Dendritic cell treated with granulocyte-macrophage colony-stimulating factor and Interleukin-4, amounts not matched to agents 40 ng/mL and 50 ng/mL, for 4 days (primary cell): ENCODE measurements around the gene TCL1B.

Experiments
- H3K27ac Mint-ChIP-seq: one replicate; pipeline ENCODE4 v1.8.0; 2022; ENCODE audit warnings: mild to moderate bottlenecking, mixed read lengths
- H3K27me3 Mint-ChIP-seq: one replicate; pipeline ENCODE4 v1.8.0; 2022; ENCODE audit warnings: mild to moderate bottlenecking, mixed read lengths
- H3K36me3 Mint-ChIP-seq: one replicate; pipeline ENCODE4 v1.8.0; 2022; ENCODE audit warnings: low read depth, mixed read lengths
- H3K4me1 Mint-ChIP-seq: one replicate; pipeline ENCODE4 v1.8.0; 2022; ENCODE audit warnings: low read depth, mixed read lengths
- H3K4me3 Mint-ChIP-seq: one replicate; pipeline ENCODE4 v1.8.0; 2022; ENCODE audit warnings: mild to moderate bottlenecking, moderate library complexity, mixed read lengths
- H3K9me3 Mint-ChIP-seq: one replicate; pipeline ENCODE4 v1.8.0; 2022; ENCODE audit warnings: mixed read lengths
- intact Hi-C: fragments of 100-400 bp; cut with micrococcal nuclease; formaldehyde crosslinking; loops from one replicate; pipeline ENCODE4 v1.15.0; 2022

Gene TCL1B

GRCh38 chr14:95700221-95700976 lies 14.2 kb downstream of the TCL1B start:
- intact Hi-C loops: no loop called here
- H3K4me1 Mint-ChIP-seq: no peaks in the 10 kb centered on the region
- peaks cover 11% of the 10 kb centered on the region for H3K27me3 Mint-ChIP-seq
- H3K36me3 Mint-ChIP-seq: no peaks in the 10 kb centered on the region
- H3K9me3 Mint-ChIP-seq: no peaks in the 10 kb centered on the region
- no peak overlapping the region for H3K27ac Mint-ChIP-seq
- no peak overlapping the region for H3K4me3 Mint-ChIP-seq

GRCh38 chr14:95701846-95702221 lies 15.6 kb downstream of the TCL1B start:
- Mint-ChIP-seq H3K4me3 (no peak overlapping the region), H3K4me1 (no peaks in the 10 kb centered on the region), H3K27me3 (peaks cover 13% of the 10 kb centered on the region), H3K27ac (no peak overlapping the region), H3K36me3 (no peaks in the 10 kb centered on the region), H3K9me3 (no peaks in the 10 kb centered on the region)
- intact Hi-C loops: no loop called here

- H3K27me3 Mint-ChIP-seq: peaks cover 12% of the 10 kb centered on the region
- H3K4me1 Mint-ChIP-seq: no peaks in the 10 kb centered on the region
- no peak overlapping the region for H3K27ac Mint-ChIP-seq
- H3K9me3 Mint-ChIP-seq: no peaks in the 10 kb centered on the region
- intact Hi-C loops: no loop called here
- H3K4me3 Mint-ChIP-seq: no peak overlapping the region
- H3K36me3 Mint-ChIP-seq: no peaks in the 10 kb centered on the region
These were observed 17.1 kb downstream of the TCL1B start for GRCh38 chr14:95703341-95703740.

- Mint-ChIP-seq H3K9me3 (no peaks in the 10 kb centered on the region), H3K4me1 (no peaks in the 10 kb centered on the region), H3K27ac (no peak overlapping the region), H3K27me3 (peaks cover 12% of the 10 kb centered on the region), H3K36me3 (no peaks in the 10 kb centered on the region), H3K4me3 (no peak overlapping the region)
- intact Hi-C loops: no loop called here
These were observed 17.6 kb downstream of the TCL1B start for GRCh38 chr14:95703805-95704204.

- no peaks in the 10 kb centered on the region for H3K36me3 Mint-ChIP-seq
- intact Hi-C loops: no loop called here
- no peaks in the 10 kb centered on the region for H3K9me3 Mint-ChIP-seq
- no peak overlapping the region for H3K4me3 Mint-ChIP-seq
- no peaks in the 10 kb centered on the region for H3K4me1 Mint-ChIP-seq
- peaks cover 9% of the 10 kb centered on the region for H3K27me3 Mint-ChIP-seq
- no peak overlapping the region for H3K27ac Mint-ChIP-seq
These were observed 19.3 kb downstream of the TCL1B start for GRCh38 chr14:95705518-95705917.

- H3K4me1 Mint-ChIP-seq: no peaks in the 10 kb centered on the region
These were observed 21.1 kb downstream of the TCL1B start for GRCh38 chr14:95707327-95707726.

GRCh38 chr14:95710106-95710505 lies 23.9 kb downstream of the TCL1B start:
- H3K9me3 Mint-ChIP-seq: no peaks in the 10 kb centered on the region
- peaks cover 30% of the 10 kb centered on the region for H3K27me3 Mint-ChIP-seq
- no peak overlapping the region for H3K27ac Mint-ChIP-seq
- H3K4me1 Mint-ChIP-seq: no peaks in the 10 kb centered on the region
- no peak overlapping the region for H3K4me3 Mint-ChIP-seq
- intact Hi-C loops: no loop called here
- H3K36me3 Mint-ChIP-seq: no peaks in the 10 kb centered on the region

More at GRCh38 chr14:95707327-95707726, 21.1 kb downstream of the TCL1B start:
- Mint-ChIP-seq H3K27ac (no peak overlapping the region), H3K9me3 (no peaks in the 10 kb centered on the region), H3K4me3 (no peak overlapping the region), H3K36me3 (no peaks in the 10 kb centered on the region), H3K27me3 (peaks cover 13% of the 10 kb centered on the region)
- intact Hi-C loops: no loop called here

- no peak overlapping the region for H3K4me3 Mint-ChIP-seq
- H3K9me3 Mint-ChIP-seq: no peaks in the 10 kb centered on the region
- peaks cover 34% of the 10 kb centered on the region for H3K27me3 Mint-ChIP-seq
- H3K4me1 Mint-ChIP-seq: no peaks in the 10 kb centered on the region
- H3K36me3 Mint-ChIP-seq: no peaks in the 10 kb centered on the region
- intact Hi-C loops: no loop called here
- H3K27ac Mint-ChIP-seq: no peak overlapping the region
These were observed 25.4 kb downstream of the TCL1B start for GRCh38 chr14:95711476-95712176.

- intact Hi-C loops: no loop called here
- Mint-ChIP-seq H3K27me3 (peaks cover 34% of the 10 kb centered on the region), H3K4me1 (no peaks in the 10 kb centered on the region), H3K36me3 (no peaks in the 10 kb centered on the region), H3K27ac (no peak overlapping the region), H3K9me3 (no peaks in the 10 kb centered on the region), H3K4me3 (no peak overlapping the region)
These were observed 26.2 kb downstream of the TCL1B start for GRCh38 chr14:95712398-95712797.

GRCh38 chr14:95713596-95714371 lies 27.6 kb downstream of the TCL1B start, which contains the start of gene TCL1A:
TSS of gene TCL1A (minus strand) at chr14:95714125. CDS start at chr14:95714066, 59 bp downstream.
- intact Hi-C loops: no loop called here
- H3K9me3 Mint-ChIP-seq: no peaks in the 10 kb centered on the region
- no peak within 1 kb of the TSS for H3K27ac Mint-ChIP-seq
- H3K4me3 Mint-ChIP-seq: no peak within 1 kb of the TSS
- H3K36me3 Mint-ChIP-seq: no peaks in the 10 kb centered on the region
- peaks cover 33% of the 10 kb centered on the region for H3K27me3 Mint-ChIP-seq
- H3K4me1 Mint-ChIP-seq: no peaks in the 10 kb centered on the region

GRCh38 chr14:95722525-95723190 lies 36.4 kb downstream of the TCL1B start:
- Mint-ChIP-seq H3K4me1 (no peaks in the 10 kb centered on the region), H3K27ac (no peak overlapping the region), H3K9me3 (no peaks in the 10 kb centered on the region), H3K27me3 (peaks cover 6% of the 10 kb centered on the region), H3K36me3 (no peaks in the 10 kb centered on the region), H3K4me3 (no peak overlapping the region)
- intact Hi-C loops: no loop called here

GRCh38 chr14:95725685-95726336 lies 39.6 kb downstream of the TCL1B start:
- Mint-ChIP-seq H3K27me3 (peaks cover 2% of the 10 kb centered on the region), H3K36me3 (no peaks in the 10 kb centered on the region), H3K4me1 (no peaks in the 10 kb centered on the region), H3K4me3 (no peak overlapping the region), H3K27ac (no peak overlapping the region), H3K9me3 (no peaks in the 10 kb centered on the region)
- intact Hi-C loops: no loop called here

- Mint-ChIP-seq H3K9me3 (no peaks in the 10 kb centered on the region), H3K36me3 (no peaks in the 10 kb centered on the region), H3K27me3 (peaks cover 2% of the 10 kb centered on the region), H3K4me3 (no peak overlapping the region), H3K4me1 (no peaks in the 10 kb centered on the region), H3K27ac (no peak overlapping the region)
- intact Hi-C loops: no loop called here
These were observed 41.0 kb downstream of the TCL1B start for GRCh38 chr14:95727056-95727700.
